Bronchial epithelial cell (primary cell): Measurements from ENCODE around the gene MMP17. TPM values are rescaled to one million over a fixed set of nuclear protein-coding genes. Genes with fewer than 3 reads are reported as not detected.

Experiments used
- DNase-seq: peaks from one replicate; pipeline ENCODE4 v3.0.0-alpha.2; 2010; ENCODE audit warnings: low read depth
- FAIRE-seq: peaks from 2 replicates; lab custom pipeline; 2011; peaks lifted over from hg19 to GRCh38; lab: Jason Lieb, UNC
- H3K27me3 ChIP-seq: 2 replicates; pipeline ENCODE4 v1.5.1; 2011; ENCODE audit warnings: low read length; ENCODE audit not compliant: control insufficient read depth, insufficient read depth
- H3K36me3 ChIP-seq: 2 replicates; pipeline ENCODE4 v1.5.1; 2011; ENCODE audit warnings: low read length; ENCODE audit not compliant: control insufficient read depth, insufficient read depth
- H3K4me3 ChIP-seq: 2 replicates; pipeline ENCODE4 v1.5.1; 2011; ENCODE audit warnings: mild to moderate bottlenecking, low read depth, low read length, control low read depth
- total RNA-seq: library from RNA; depleted of rRNA; stranded (reverse); fragments of >200 nt; gene quantifications from 2 replicates; pipeline ENCODE4 v1.2.1, GENCODE V29; 2014
- TF ChIP-seq, protein P1 (sequence below): IDR thresholded peaks from 2 replicates; pipeline ENCODE4 v1.5.1; 2011; ENCODE audit warnings: mild to moderate bottlenecking, moderate library complexity, low read length, control low read depth, inconsistent platforms; ENCODE audit not compliant: insufficient read depth, severe bottlenecking

The MMP17 gene
- total RNA-seq, 1 donor from 2014 or later: 4.5 TPM

DNA sequence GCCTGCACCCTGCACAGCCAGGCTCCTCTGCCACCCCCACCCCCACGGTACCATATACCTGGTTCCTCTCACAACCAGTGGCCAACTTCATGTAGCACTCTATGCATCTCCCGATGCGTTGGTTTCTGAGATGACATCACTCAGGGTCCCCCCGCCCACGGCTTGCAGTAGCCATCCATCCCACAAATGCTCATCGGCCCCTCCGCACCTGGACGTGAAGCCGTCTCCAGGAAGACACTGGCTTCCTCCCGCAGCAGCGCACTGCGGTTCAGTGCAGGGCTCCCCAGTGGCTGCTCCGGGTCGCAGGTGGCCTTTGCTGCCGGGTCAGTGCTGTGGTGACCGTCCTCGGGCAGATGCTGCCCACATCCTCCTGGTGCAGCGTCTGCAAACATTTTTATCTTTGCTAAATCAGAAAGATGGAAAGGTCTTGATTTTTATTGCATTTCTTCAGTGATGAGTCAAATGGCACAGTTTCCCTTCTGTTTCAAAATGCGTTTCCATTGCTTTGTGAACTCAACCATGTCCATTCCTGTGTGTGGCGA, 27.5 kb upstream of the MMP17 start:
- TF ChIP-seq, protein P1, sequence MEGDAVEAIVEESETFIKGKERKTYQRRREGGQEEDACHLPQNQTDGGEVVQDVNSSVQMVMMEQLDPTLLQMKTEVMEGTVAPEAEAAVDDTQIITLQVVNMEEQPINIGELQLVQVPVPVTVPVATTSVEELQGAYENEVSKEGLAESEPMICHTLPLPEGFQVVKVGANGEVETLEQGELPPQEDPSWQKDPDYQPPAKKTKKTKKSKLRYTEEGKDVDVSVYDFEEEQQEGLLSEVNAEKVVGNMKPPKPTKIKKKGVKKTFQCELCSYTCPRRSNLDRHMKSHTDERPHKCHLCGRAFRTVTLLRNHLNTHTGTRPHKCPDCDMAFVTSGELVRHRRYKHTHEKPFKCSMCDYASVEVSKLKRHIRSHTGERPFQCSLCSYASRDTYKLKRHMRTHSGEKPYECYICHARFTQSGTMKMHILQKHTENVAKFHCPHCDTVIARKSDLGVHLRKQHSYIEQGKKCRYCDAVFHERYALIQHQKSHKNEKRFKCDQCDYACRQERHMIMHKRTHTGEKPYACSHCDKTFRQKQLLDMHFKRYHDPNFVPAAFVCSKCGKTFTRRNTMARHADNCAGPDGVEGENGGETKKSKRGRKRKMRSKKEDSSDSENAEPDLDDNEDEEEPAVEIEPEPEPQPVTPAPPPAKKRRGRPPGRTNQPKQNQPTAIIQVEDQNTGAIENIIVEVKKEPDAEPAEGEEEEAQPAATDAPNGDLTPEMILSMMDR: no peak
- H3K4me3 ChIP-seq: no peak overlapping the region
- FAIRE-seq (no peak), DNase-seq (no peak)
- H3K27me3 ChIP-seq: no peaks in the 10 kb centered on the region
- peaks cover 14% of the 10 kb centered on the region for H3K36me3 ChIP-seq

DNA sequence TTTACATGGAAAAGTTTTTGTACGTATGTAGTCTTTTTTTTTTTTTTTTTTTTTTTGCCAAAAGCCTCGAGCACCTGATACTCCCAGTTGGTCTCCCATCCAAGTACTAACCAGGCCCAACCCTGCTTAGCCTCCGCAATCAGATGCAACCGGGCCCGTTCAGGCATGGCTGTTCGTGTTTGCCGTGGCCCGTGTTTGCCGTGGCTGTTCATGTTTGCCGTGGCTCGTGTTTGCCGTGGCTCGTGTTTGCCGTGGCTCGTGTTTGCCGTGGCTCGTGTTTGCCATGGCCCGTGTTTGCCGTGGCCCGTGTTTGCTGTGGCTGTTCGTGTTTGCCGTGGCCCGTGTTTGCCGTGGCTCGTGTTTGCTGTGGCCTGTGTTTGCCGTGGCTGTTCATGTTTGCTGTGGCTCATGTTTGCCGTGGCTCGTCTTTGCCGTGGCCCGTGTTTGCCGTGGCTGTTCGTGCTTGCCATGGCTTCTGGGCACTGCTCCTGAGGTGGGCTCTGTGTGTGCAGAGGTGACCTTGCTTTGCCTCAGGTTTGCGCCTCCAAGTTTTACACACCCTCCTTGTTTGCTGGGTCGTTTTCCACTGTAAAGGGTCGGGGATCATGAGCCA, 26.8 kb upstream of the MMP17 start:
- FAIRE-seq (no peak), DNase-seq (no peak)
- TF ChIP-seq, protein P1: no peak
- H3K36me3 ChIP-seq: peaks cover 14% of the 10 kb centered on the region
- no peak overlapping the region for H3K4me3 ChIP-seq
- H3K27me3 ChIP-seq: no peaks in the 10 kb centered on the region

DNA sequence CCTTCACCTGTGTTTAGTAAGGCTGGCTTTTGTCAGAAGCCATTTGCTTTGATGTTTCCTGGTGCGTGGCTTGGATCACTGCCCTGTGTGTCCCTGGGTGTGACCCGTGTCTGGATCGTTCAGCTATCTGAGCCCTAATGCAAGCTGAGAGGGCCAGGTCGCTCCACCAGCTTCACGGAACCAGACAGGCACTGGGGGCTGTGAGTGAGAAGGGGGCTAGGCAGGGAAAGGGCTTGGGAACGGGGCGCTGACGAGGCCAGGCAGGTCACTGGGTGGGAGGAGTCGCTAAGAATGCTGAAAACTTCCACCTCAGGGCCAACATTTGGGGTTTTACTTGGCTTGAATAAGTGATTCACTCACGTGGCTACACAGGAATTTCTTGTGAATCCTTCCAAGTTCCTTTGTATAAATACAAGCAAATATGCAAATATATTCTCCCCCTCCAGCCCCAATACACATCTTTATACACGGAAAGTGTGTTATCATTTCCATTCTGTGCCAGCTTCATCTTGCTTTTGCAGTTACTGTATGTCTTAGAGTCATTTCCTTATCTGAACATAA, 24.2 kb upstream of the MMP17 start:
- H3K27me3 ChIP-seq: no peaks in the 10 kb centered on the region
- TF ChIP-seq, protein P1: no peak
- no peak overlapping the region for H3K4me3 ChIP-seq
- FAIRE-seq: no peak
- DNase-seq: no peak
- peaks cover 4% of the 10 kb centered on the region for H3K36me3 ChIP-seq

DNA sequence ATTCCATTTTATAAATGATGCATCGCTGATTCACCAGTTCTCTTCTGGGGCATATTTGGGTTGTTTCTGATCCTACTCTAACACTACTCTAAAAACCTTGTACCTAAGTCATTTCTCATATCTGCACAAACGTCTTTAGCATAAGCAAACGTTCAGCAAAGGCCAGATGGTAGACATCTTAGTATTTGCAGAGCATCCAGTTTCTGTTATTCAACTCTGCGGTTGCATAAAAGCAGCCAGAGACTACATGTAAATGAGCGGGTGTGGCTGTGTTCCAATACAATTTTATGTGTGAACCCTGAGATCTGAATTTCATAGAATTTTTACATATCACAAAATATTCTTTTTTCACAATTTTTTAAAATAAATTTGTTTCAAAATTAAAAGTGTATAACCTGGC, 22.8 kb upstream of the MMP17 start:
- H3K27me3 ChIP-seq: no peaks in the 10 kb centered on the region
- H3K36me3 ChIP-seq: peaks cover 2% of the 10 kb centered on the region
- DNase-seq: no peak
- H3K4me3 ChIP-seq: no peak overlapping the region
- no peak for FAIRE-seq
- TF ChIP-seq, protein P1: no peak

DNA sequence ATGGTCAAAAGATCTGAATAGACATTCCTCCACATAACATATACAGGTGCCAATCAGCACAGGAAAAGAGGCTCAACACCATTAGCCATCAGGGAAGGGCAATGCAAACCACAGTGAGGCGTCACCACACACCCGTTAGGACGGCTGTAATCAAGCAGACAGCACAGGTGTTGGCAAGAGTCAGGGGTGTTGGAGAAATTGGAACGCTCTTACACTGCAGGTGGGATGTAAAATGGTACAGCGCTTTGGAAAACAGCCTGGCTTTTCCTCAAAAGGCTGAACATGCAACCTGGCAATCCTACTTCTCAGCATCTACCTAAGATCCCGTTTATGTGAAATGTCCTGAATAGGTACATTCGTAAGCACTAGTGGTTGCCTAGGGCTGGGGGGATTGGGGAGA, 21.5 kb upstream of the MMP17 start:
- Histone ChIP-seq H3K36me3 (peaks cover 2% of the 10 kb centered on the region), H3K4me3 (no peak overlapping the region), H3K27me3 (no peaks in the 10 kb centered on the region)
- TF ChIP-seq, protein P1: no peak
- peak; percentile 76 for FAIRE-seq
- DNase-seq: no peak
